Astrocyte of the spinal cord (primary cell): ENCODE results near the gene FBRSL1.

Experiments
- DNase-seq: peaks from one replicate; pipeline ENCODE4 v3.0.0; 2011; ENCODE audit warnings: low read depth, low spot score
- H3K4me3 ChIP-seq: 2 replicates; pipeline ENCODE4 v1.5.1; 2011; ENCODE audit warnings: low read depth, mild to moderate bottlenecking, low read length, moderate library complexity
- CTCF ChIP-seq: IDR thresholded peaks from 2 replicates; pipeline ENCODE4 v1.5.1; 2012; ENCODE audit warnings: low read depth, mild to moderate bottlenecking, low read length, inconsistent platforms
- in situ Hi-C: cut with HindIII; loops from 2 replicates; pipeline ENCODE4 v1.10.0; 2017; ENCODE audit warnings: low sequenced_read_pairs

Gene FBRSL1

DNA sequence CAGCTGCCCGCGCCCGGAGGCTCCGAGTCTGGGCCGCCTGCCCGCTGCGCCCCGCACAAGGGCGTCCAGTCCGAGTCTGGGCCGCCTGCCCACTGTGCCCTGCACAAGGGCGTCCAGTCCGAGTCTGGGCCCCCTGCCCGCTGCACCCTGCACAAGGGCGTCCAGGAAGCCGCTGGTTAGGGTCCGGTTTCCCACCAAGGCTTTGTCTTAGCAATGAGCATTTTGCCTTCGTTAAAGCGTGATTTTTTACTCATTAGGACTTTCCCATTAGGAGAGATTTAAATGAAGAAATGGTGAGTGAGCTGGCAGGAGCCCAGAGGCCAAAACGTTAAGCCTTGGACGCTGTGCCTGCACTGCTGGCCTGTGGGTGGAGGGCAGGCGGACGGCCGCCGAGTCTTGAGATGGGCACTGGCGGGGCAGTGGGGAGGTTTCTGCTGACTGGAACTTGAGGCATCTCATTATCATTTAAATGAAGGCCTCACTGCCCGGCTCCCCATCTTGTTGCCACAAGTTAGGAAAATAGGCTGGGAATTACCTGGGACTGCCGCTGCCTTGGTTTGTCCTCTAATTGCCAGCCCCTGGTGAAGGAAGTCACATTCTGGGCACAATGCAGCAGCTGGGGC is 36.0 kb downstream of the FBRSL1 start:
- no peak for TF ChIP-seq CTCF
- H3K4me3 ChIP-seq, result no peak overlapping the region
- no peak for DNase-seq
- in situ Hi-C loops, result no loop called here

GRCh38 chr12:132527186-132527882 is 37.4 kb downstream of the FBRSL1 start:
- no peak for DNase-seq
- in situ Hi-C loops, result no loop called here
- H3K4me3 ChIP-seq, result no peak overlapping the region
- no peak for TF ChIP-seq CTCF

DNA sequence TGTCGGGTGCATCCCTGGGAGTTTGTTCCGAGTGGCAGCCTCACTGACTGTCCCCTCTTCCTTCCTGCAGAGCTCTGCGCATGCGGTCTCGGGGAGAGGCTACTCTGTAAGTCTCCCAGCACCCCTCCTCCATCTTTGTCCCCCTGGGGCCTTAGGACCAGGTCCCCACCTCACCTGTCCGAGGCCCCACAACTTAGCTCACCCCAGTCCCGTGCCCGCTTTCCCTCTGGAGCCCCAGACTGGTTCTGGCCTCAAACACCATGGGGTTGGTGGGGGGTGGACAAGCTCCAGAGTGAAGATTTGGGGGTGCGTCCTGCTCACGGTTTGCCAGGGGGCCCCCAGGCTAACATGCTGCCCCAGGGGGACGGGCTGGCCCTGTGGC is 37.9 kb downstream of the FBRSL1 start:
- no peak for TF ChIP-seq CTCF

DNA sequence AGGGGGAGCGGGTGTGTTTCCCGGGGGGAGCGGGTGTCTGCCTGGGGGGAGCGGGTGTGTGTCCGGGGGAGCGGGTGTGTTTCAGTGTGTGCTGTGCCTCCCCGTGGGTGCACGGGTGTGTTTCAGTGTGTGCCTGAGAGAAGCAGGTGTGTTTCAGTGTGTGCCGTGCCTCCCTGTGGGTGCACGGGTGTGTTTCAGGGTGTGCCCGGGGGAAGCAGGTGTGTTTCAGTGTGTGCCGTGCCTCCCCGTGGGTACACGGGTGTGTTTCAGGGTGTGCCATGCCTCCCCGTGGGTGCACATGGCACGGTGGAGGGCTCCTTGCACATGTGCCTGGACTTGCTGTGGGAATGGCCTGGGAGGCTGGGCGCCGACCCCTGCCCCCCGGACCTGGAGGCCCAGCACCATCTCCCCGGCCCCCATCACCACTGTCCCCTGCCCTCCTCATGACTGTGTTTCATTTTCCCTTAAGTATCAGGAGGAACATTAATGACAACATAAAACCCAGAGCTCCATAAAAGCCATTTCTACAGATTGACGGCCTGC is 38.7 kb downstream of the FBRSL1 start:
- in situ Hi-C loops, result no loop called here
- H3K4me3 ChIP-seq, result no peak overlapping the region
- TF ChIP-seq CTCF, result no peak
- no peak for DNase-seq

More for the DNA sequence above, 37.9 kb downstream of the FBRSL1 start:
- DNase-seq, result no peak
- in situ Hi-C loops, result no loop called here
- no peak overlapping the region for H3K4me3 ChIP-seq

DNA sequence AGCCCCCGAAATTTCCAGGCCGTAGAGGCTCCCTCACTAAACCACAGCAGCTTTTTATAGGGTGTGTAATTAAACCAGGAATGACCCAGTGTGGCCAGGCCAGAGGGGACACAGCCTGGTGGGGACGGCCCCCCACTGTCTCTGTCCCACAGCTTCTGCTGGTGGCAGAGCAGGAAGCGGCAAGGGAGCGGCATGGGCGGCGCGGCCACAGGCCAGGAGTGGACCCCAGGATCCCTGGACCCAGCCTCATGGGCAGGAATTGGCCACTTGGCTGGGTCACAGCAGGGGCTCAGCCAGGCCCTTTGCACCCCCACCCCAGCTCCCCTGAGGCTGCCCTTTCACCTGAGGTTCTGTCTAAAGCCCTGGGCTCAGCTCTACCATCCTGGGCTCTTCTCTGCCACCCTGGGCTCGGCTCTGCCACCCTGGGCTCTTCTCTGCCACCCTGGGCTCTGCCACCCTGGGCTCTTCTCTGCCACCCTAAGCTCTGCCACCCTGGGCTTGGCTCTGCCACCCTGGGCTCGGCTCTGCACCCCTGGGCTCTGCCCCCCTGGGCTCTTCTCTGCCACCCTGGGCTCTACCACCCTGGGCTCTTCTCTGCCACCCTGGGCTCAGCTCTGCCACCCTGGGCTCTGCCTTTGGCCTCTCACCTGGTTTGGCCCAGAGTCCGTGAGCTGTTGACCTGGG is 39.3 kb downstream of the FBRSL1 start:
- no peak for TF ChIP-seq CTCF
- in situ Hi-C loops, result no loop called here
- H3K4me3 ChIP-seq, result no peak overlapping the region
- no peak for DNase-seq

GRCh38 chr12:132529906-132530305 is 40.0 kb downstream of the FBRSL1 start:
- no peak for TF ChIP-seq CTCF
- no peak for DNase-seq
- in situ Hi-C loops, result no loop called here
- no peak overlapping the region for H3K4me3 ChIP-seq
